B cell (primary cell): ENCODE results near the gene CASP4. TPM values are rescaled to one million over a fixed set of nuclear protein-coding genes. Genes with fewer than 3 reads are reported as not detected.
A peak's percentile ranks its signal among the peaks of the same experiment; 100 is the strongest.

ENCODE experiments used
- ATAC-seq: fragments of 200-7000 bp; cut with Tn5 transposase; one replicate; pipeline ENCODE4 v1.10.0; 2021; ENCODE audit warnings: low read depth, mild to moderate bottlenecking, moderate number of reproducible peaks, moderate library complexity
- CTCF ChIA-PET: fragments of 350-600 bp; sonication (Branson Sonifier 250); formaldehyde crosslinking; loops from one replicate; lab custom pipeline; 2021; ENCODE audit warnings: antibody characterized with exemption, inconsistent platforms; lab: Charles Lee
- POLR2A ChIA-PET: fragments of 350-600 bp; sonication (Branson Sonifier 250); formaldehyde crosslinking; loops from one replicate; lab custom pipeline; 2021; ENCODE audit warnings: antibody characterized with exemption; lab: Charles Lee
- DNase-seq: peaks from one replicate; pipeline ENCODE4 v3.0.0; 2013
- H2AFZ ChIP-seq: 2 replicates; pipeline ENCODE4 v1.6.1; 2012; ENCODE audit warnings: mild to moderate bottlenecking, low read depth, low read length; ENCODE audit not compliant: insufficient read depth, poor library complexity, severe bottlenecking
- H3K27ac ChIP-seq, 2 donors: 1 replicate in 1 of 2; 2 replicates in 1 of 2; pipeline ENCODE4 v1.5.1; 2012 to 2013; ENCODE audit warnings: low read length in 2 of 2, mild to moderate bottlenecking in 2 of 2, moderate library complexity in 1 of 2
- H3K27me3 ChIP-seq, 4 experiments: fragments of 200-600 bp in 1 of 4; sonication (generic) in 1 of 4; replicated peaks in 1 of 4; 1 replicate in 2 of 4; 2 replicates in 2 of 4; pipeline versions ENCODE4 v1.6.1 to v1.7.0; 2013 to 2016; ENCODE audit warnings: low read length in 3 of 4, mild to moderate bottlenecking in 2 of 4, mixed read lengths in 1 of 4, moderate library complexity in 1 of 4; ENCODE audit not compliant: insufficient read depth in 4 of 4, control insufficient read depth in 3 of 4; ENCODE audit errors: control extremely low read depth in 1 of 4
- H3K36me3 ChIP-seq, 2 experiments: replicated peaks in 1 of 2; 1 replicate in 1 of 2; 2 replicates in 1 of 2; pipeline versions ENCODE4 v1.6.1 to v1.7.1; 2013; ENCODE audit warnings: low read length in 1 of 2; ENCODE audit not compliant: insufficient read depth in 2 of 2, control insufficient read depth in 1 of 2; ENCODE audit errors: control extremely low read depth in 1 of 2, extremely low read depth in 1 of 2
- H3K4me1 ChIP-seq, 2 donors: fragments of 200-600 bp in 1 of 2; sonication (generic) in 1 of 2; 1 replicate in 1 of 2; 2 replicates in 1 of 2; pipeline versions ENCODE4 v1.5.1 to v1.6.1; 2013 to 2017; ENCODE audit warnings: low read length in 2 of 2; ENCODE audit not compliant: control insufficient read depth in 2 of 2, insufficient read depth in 2 of 2
- H3K4me2 ChIP-seq: replicated peaks from 2 replicates; pipeline ENCODE3; 2012; ENCODE audit warnings: mild to moderate bottlenecking, low read depth, low read length; ENCODE audit not compliant: poor library complexity, severe bottlenecking
- H3K4me3 ChIP-seq, 5 experiments: fragments of 200-600 bp in 1 of 5; sonication (generic) in 1 of 5; 1 replicate in 3 of 5; 2 replicates in 2 of 5; pipeline versions ENCODE4 v1.5.1 to v1.7.0; 2011 to 2016; ENCODE audit warnings: low read length in 4 of 5, mild to moderate bottlenecking in 4 of 5, low read depth in 2 of 5, control low read depth in 1 of 5, moderate library complexity in 1 of 5; ENCODE audit not compliant: insufficient read depth in 1 of 5; ENCODE audit errors: control extremely low read depth in 1 of 5, extremely low read depth in 1 of 5
- H3K79me2 ChIP-seq: fragments of 200-600 bp; sonication (generic); one replicate; pipeline ENCODE4 v1.6.0; 2016; ENCODE audit warnings: low read length; ENCODE audit not compliant: control insufficient read depth, insufficient read depth
- H3K9ac ChIP-seq: fragments of 200-600 bp; sonication (generic); 2 replicates; pipeline ENCODE4 v1.6.1; 2017; ENCODE audit warnings: mild to moderate bottlenecking, low read length, moderate library complexity
- H3K9me3 ChIP-seq, 3 donors: one replicate each; pipeline versions ENCODE4 v1.6.1 to v1.7.1; 2013; ENCODE audit warnings: low read length in 2 of 3; ENCODE audit not compliant: control insufficient read depth in 2 of 3, insufficient read depth in 1 of 3; ENCODE audit errors: control extremely low read depth in 1 of 3
- H4K20me1 ChIP-seq: 2 replicates; pipeline ENCODE4 v1.6.0; 2012; ENCODE audit warnings: mild to moderate bottlenecking, low read length; ENCODE audit not compliant: insufficient read depth, control insufficient read depth, poor library complexity, severe bottlenecking
- H3K27ac Mint-ChIP-seq: one replicate; pipeline ENCODE4 v1.8.0; 2021; ENCODE audit warnings: mixed read lengths
- H3K27me3 Mint-ChIP-seq: one replicate; pipeline ENCODE4 v1.8.0; 2021; ENCODE audit warnings: mixed read lengths
- H3K4me1 Mint-ChIP-seq: one replicate; pipeline ENCODE4 v1.8.0; 2021; ENCODE audit warnings: mixed read lengths
- H3K4me3 Mint-ChIP-seq: one replicate; pipeline ENCODE4 v1.8.0; 2021; ENCODE audit warnings: mixed read lengths
- H3K9me3 Mint-ChIP-seq: one replicate; pipeline ENCODE4 v1.8.0; 2022; ENCODE audit warnings: mixed read lengths; ENCODE audit not compliant: insufficient read depth
- CTCF ChIP-seq: fragments of 200-600 bp; IDR thresholded peaks from one replicate; pipeline ENCODE4 v1.8.0; 2022; ENCODE audit warnings: antibody characterized with exemption, mild to moderate bottlenecking
- EZH2 ChIP-seq: IDR thresholded peaks from 2 replicates; pipeline ENCODE4 v1.6.1; 2012; ENCODE audit warnings: borderline replicate concordance, low read depth, mild to moderate bottlenecking, moderate library complexity, low read length; ENCODE audit not compliant: insufficient read depth, poor library complexity, severe bottlenecking
- WGBS: methylation state at CpG from one replicate; pipeline ENCODE4 v1.1.5; 2013; ENCODE audit warnings: missing lambda C conversion rate; ENCODE audit not compliant: insufficient coverage; 5-methylcytosine and 5-hydroxymethylcytosine counted together
- intact Hi-C: fragments of 100-400 bp; cut with micrococcal nuclease; formaldehyde crosslinking; loops from one replicate; pipeline ENCODE4 v1.10.0; 2022
- polyA plus RNA-seq: library from polyadenylated mRNA; depleted of rRNA; stranded (reverse); fragments of >200 nt; gene quantifications from 2 replicates; pipeline ENCODE4 v1.2.3, GENCODE V29; 2012
- total RNA-seq, 2 donors: library from RNA; stranded (reverse); fragments of 120-200 nt in 1 of 2; gene quantifications; 1 replicate in 1 of 2; 2 replicates in 1 of 2; pipeline versions ENCODE4 v1.2.3 to v1.2.4, GENCODE V29; 2013 to 2022

The CASP4 gene
- total and polyA plus RNA-seq, 2 donors (not counting 1 experiment from before 2014, with no cell fraction given): 72.4 to 157 TPM

GRCh38 chr11:104967534-104968354, 630 bp downstream of the CASP4 start:
- intact Hi-C loops: loop anchor here (1.0 to 5.0 kb wide), 3 partner anchors 20 to 70 kb away; partner anchors contain the start of gene CASP1
- ATAC-seq: peak; percentile 44
- POLR2A ChIA-PET: no interaction called here
- Histone ChIP-seq H4K20me1 (no peaks in the 10 kb centered on the region), H3K4me3 (peak overlapping the region; percentile 66 to 99 (median 85)), H3K36me3 (peaks cover 5 to 14% of the 10 kb centered on the region in 2 experiments), H3K4me1 (peaks cover 31 to 35% of the 10 kb centered on the region in 2 donors), H3K4me2 (peak overlapping the region; percentile 81), H3K27ac (peak overlapping the region; percentile 85 to 97), H3K27me3 (no peaks in the 10 kb centered on the region), H3K79me2 (peaks cover 57% of the 10 kb centered on the region), H3K9me3 (peaks cover 0 to 13% (median 6%) of the 10 kb centered on the region in 3 donors), H3K9ac (peak overlapping the region; percentile 100), H2AFZ (peak overlapping the region; percentile 85)
- H3K27ac Mint-ChIP-seq: peak overlapping the region; percentile 92
- no peaks in the 10 kb centered on the region for H3K27me3 Mint-ChIP-seq
- WGBS: 0% methylated on average over 4 of the region's 11 CpGs
- CTCF ChIA-PET: interaction anchor here (0.8 to 2.2 kb wide), 2 partner anchors 17 to 21 kb away, joined by 3 to 9 read pairs; no protein-coding TSS in a partner anchor
- H3K4me1 Mint-ChIP-seq: peaks cover 46% of the 10 kb centered on the region
- TF ChIP-seq CTCF: no peak
- TF ChIP-seq EZH2: no peak
- H3K4me3 Mint-ChIP-seq: peak overlapping the region; percentile 94
- no peaks in the 10 kb centered on the region for H3K9me3 Mint-ChIP-seq
- peak; percentile 19 for DNase-seq

GRCh38 chr11:104965735-104966134, 2.6 kb downstream of the CASP4 start:
- H3K4me3 ChIP-seq: peak overlapping the region in 1 of 5 experiments; percentile 98

More at GRCh38 chr11:104965735-104966134, 2.6 kb downstream of the CASP4 start:
- WGBS: 91% methylated on average over 3 of the region's 5 CpGs
- Histone ChIP-seq H3K9me3 (peaks cover 0 to 13% (median 6%) of the 10 kb centered on the region in 3 donors), H3K79me2 (peaks cover 77% of the 10 kb centered on the region), H3K36me3 (peaks cover 6 to 33% of the 10 kb centered on the region in 2 experiments), H3K9ac (no peak overlapping the region), H3K27me3 (no peaks in the 10 kb centered on the region), H3K27ac (no peak overlapping the region), H3K4me2 (peak overlapping the region; percentile 81), H3K4me1 (peaks cover 40 to 45% of the 10 kb centered on the region in 2 donors), H4K20me1 (no peaks in the 10 kb centered on the region), H2AFZ (no peak overlapping the region)
- Mint-ChIP-seq H3K4me3 (peak overlapping the region; percentile 44), H3K27ac (no peak overlapping the region), H3K4me1 (peaks cover 63% of the 10 kb centered on the region), H3K9me3 (no peaks in the 10 kb centered on the region), H3K27me3 (no peaks in the 10 kb centered on the region)
- DNase-seq: no peak
- intact Hi-C loops: loop anchor here (5.0 kb wide), 2 partner anchors 48 to 72 kb away; partner anchors contain the start of gene CASP1
- no peak for ATAC-seq
- TF ChIP-seq CTCF: no peak
- no peak for TF ChIP-seq EZH2
- CTCF ChIA-PET: interaction anchor here (0.8 kb wide), 1 partner anchor 327 kb away, joined by 3 read pairs; no protein-coding TSS in a partner anchor
- POLR2A ChIA-PET: no interaction called here
